HEK293 (cell line): ENCODE data around the gene DISC1.

Experiments used
- GFI1B ChIP-seq: fragments of 450-650 bp; formaldehyde crosslinking; IDR thresholded peaks from 2 replicates; pipeline ENCODE4 v1.5.1; 2016; ENCODE audit warnings: missing biosample characterization, missing genetic modification characterization
- GLIS2 ChIP-seq: fragments of 450-650 bp; formaldehyde crosslinking; IDR thresholded peaks from 2 replicates; pipeline ENCODE4 v1.5.1; 2016; ENCODE audit warnings: missing biosample characterization, missing genetic modification characterization
- OVOL3 ChIP-seq: fragments of 450-650 bp; formaldehyde crosslinking; IDR thresholded peaks from 2 replicates; pipeline ENCODE4 v1.5.1; 2016; ENCODE audit warnings: missing biosample characterization, missing genetic modification characterization
- TCF7L2 ChIP-seq: IDR thresholded peaks from 2 replicates; pipeline ENCODE4 v1.6.1; 2011; ENCODE audit warnings: low read depth, mild to moderate bottlenecking, inconsistent platforms, low read length, moderate library complexity, borderline replicate concordance
- WT1 ChIP-seq: fragments of 450-650 bp; formaldehyde crosslinking; IDR thresholded peaks from 2 replicates; pipeline ENCODE4 v1.5.1; 2016; ENCODE audit warnings: missing biosample characterization, missing genetic modification characterization
- ZBTB21 ChIP-seq: fragments of 450-650 bp; formaldehyde crosslinking; IDR thresholded peaks from 2 replicates; pipeline ENCODE4 v1.5.1; 2017; ENCODE audit warnings: missing biosample characterization, missing genetic modification characterization
- ZBTB48 ChIP-seq: fragments of 450-650 bp; formaldehyde crosslinking; IDR thresholded peaks from 2 replicates; pipeline ENCODE4 v1.5.1; 2016; ENCODE audit warnings: missing biosample characterization, missing genetic modification characterization
- ZEB2 ChIP-seq: fragments of 450-650 bp; formaldehyde crosslinking; IDR thresholded peaks from 2 replicates; pipeline ENCODE4 v1.5.1; 2016; ENCODE audit warnings: missing biosample characterization, missing genetic modification characterization
- ZIC2 ChIP-seq: fragments of 450-650 bp; formaldehyde crosslinking; IDR thresholded peaks from 2 replicates; pipeline ENCODE4 v1.5.1; 2016; ENCODE audit warnings: missing biosample characterization, missing genetic modification characterization
- ZNF132 ChIP-seq: fragments of 450-650 bp; formaldehyde crosslinking; IDR thresholded peaks from 2 replicates; pipeline ENCODE4 v1.5.1; 2017; ENCODE audit warnings: missing biosample characterization, missing genetic modification characterization, borderline replicate concordance
- ZNF140 ChIP-seq: fragments of 450-650 bp; formaldehyde crosslinking; IDR thresholded peaks from 2 replicates; pipeline ENCODE4 v1.5.1; 2016; ENCODE audit warnings: missing biosample characterization, missing genetic modification characterization
- ZNF169 ChIP-seq: fragments of 450-650 bp; formaldehyde crosslinking; IDR thresholded peaks from 2 replicates; pipeline ENCODE4 v1.5.1; 2016; ENCODE audit warnings: missing biosample characterization, missing genetic modification characterization
- ZNF2 ChIP-seq: fragments of 450-650 bp; formaldehyde crosslinking; IDR thresholded peaks from 2 replicates; pipeline ENCODE4 v1.5.1; 2016; ENCODE audit warnings: missing biosample characterization, missing genetic modification characterization
- ZNF202 ChIP-seq: fragments of 450-650 bp; formaldehyde crosslinking; IDR thresholded peaks from 2 replicates; pipeline ENCODE4 v1.5.1; 2016; ENCODE audit warnings: missing biosample characterization, missing genetic modification characterization, borderline replicate concordance
- ZNF214 ChIP-seq: fragments of 450-650 bp; formaldehyde crosslinking; IDR thresholded peaks from 2 replicates; pipeline ENCODE4 v1.5.1; 2017; ENCODE audit warnings: missing biosample characterization, mild to moderate bottlenecking, missing genetic modification characterization, borderline replicate concordance
- ZNF23 ChIP-seq: fragments of 450-650 bp; formaldehyde crosslinking; IDR thresholded peaks from 2 replicates; pipeline ENCODE4 v1.5.1; 2016; ENCODE audit warnings: missing biosample characterization, missing genetic modification characterization, borderline replicate concordance
- ZNF248 ChIP-seq: fragments of 450-650 bp; formaldehyde crosslinking; IDR thresholded peaks from 2 replicates; pipeline ENCODE4 v1.5.1; 2017; ENCODE audit warnings: missing biosample characterization, missing genetic modification characterization
- ZNF302 ChIP-seq: fragments of 450-650 bp; formaldehyde crosslinking; IDR thresholded peaks from 2 replicates; pipeline ENCODE4 v1.5.1; 2016; ENCODE audit warnings: missing biosample characterization, missing genetic modification characterization, low read depth
- ZNF341 ChIP-seq: fragments of 450-650 bp; formaldehyde crosslinking; IDR thresholded peaks from 2 replicates; pipeline ENCODE4; 2016; ENCODE audit warnings: low read depth, missing biosample characterization, missing genetic modification characterization
- ZNF404 ChIP-seq: fragments of 450-650 bp; formaldehyde crosslinking; IDR thresholded peaks from 2 replicates; pipeline ENCODE4 v1.5.1; 2017; ENCODE audit warnings: missing biosample characterization, missing genetic modification characterization
- ZNF501 ChIP-seq: fragments of 450-650 bp; formaldehyde crosslinking; IDR thresholded peaks from 2 replicates; pipeline ENCODE4 v1.5.1; 2016; ENCODE audit warnings: missing biosample characterization, missing genetic modification characterization
- ZNF514 ChIP-seq: fragments of 450-650 bp; formaldehyde crosslinking; IDR thresholded peaks from 2 replicates; pipeline ENCODE4 v1.5.1; 2016; ENCODE audit warnings: missing biosample characterization, missing genetic modification characterization
- ZNF521 ChIP-seq: fragments of 450-650 bp; formaldehyde crosslinking; IDR thresholded peaks from 2 replicates; pipeline ENCODE4 v1.5.1; 2017; ENCODE audit warnings: missing biosample characterization, mild to moderate bottlenecking, missing genetic modification characterization
- ZNF544 ChIP-seq: fragments of 450-650 bp; formaldehyde crosslinking; IDR thresholded peaks from 2 replicates; pipeline ENCODE4 v1.5.0; 2017; ENCODE audit warnings: missing biosample characterization, missing genetic modification characterization
- ZNF549 ChIP-seq: fragments of 450-650 bp; IDR thresholded peaks from 2 replicates; pipeline ENCODE4 v1.5.1; 2018; ENCODE audit warnings: missing biosample characterization, missing genetic modification characterization, mild to moderate bottlenecking, inconsistent platforms, moderate library complexity
- ZNF623 ChIP-seq: fragments of 450-650 bp; formaldehyde crosslinking; IDR thresholded peaks from 2 replicates; pipeline ENCODE4 v1.5.1; 2016; ENCODE audit warnings: missing biosample characterization, missing genetic modification characterization
- ZNF624 ChIP-seq: fragments of 450-650 bp; formaldehyde crosslinking; IDR thresholded peaks from 2 replicates; pipeline ENCODE4 v1.5.1; 2017; ENCODE audit warnings: missing biosample characterization, missing genetic modification characterization
- ZNF629 ChIP-seq: fragments of 450-650 bp; formaldehyde crosslinking; IDR thresholded peaks from 2 replicates; pipeline ENCODE4 v1.5.1; 2017; ENCODE audit warnings: missing biosample characterization, missing genetic modification characterization
- ZNF639 ChIP-seq: fragments of 450-650 bp; formaldehyde crosslinking; IDR thresholded peaks from 2 replicates; pipeline ENCODE4 v1.5.1; 2016; ENCODE audit warnings: missing biosample characterization, missing genetic modification characterization
- ZNF660 ChIP-seq: fragments of 450-650 bp; IDR thresholded peaks from 2 replicates; pipeline ENCODE4 v1.5.1; 2018; ENCODE audit warnings: missing biosample characterization, mild to moderate bottlenecking, missing genetic modification characterization
- ZNF830 ChIP-seq: fragments of 450-650 bp; IDR thresholded peaks from 2 replicates; pipeline ENCODE4 v1.5.0; 2018; ENCODE audit warnings: missing biosample characterization, missing genetic modification characterization, low read depth, mild to moderate bottlenecking, moderate library complexity
- TF ChIP-seq, protein P1 (sequence below): fragments of 450-650 bp; formaldehyde crosslinking; IDR thresholded peaks from 2 replicates; pipeline ENCODE4; 2016; ENCODE audit warnings: missing biosample characterization, missing genetic modification characterization
- TF ChIP-seq, protein P2 (sequence below): fragments of 450-650 bp; formaldehyde crosslinking; IDR thresholded peaks from 2 replicates; pipeline ENCODE4 v1.5.1; 2016; ENCODE audit warnings: missing biosample characterization, missing genetic modification characterization
- TF ChIP-seq, protein P3 (sequence below): fragments of 450-650 bp; formaldehyde crosslinking; IDR thresholded peaks from 2 replicates; pipeline ENCODE4 v1.5.1; 2016; ENCODE audit warnings: missing biosample characterization, missing genetic modification characterization
- TF ChIP-seq, protein P4 (sequence below): fragments of 450-650 bp; formaldehyde crosslinking; IDR thresholded peaks from 2 replicates; pipeline ENCODE4 v1.5.1; 2016; ENCODE audit warnings: missing biosample characterization, missing genetic modification characterization

The DISC1 gene

DNA sequence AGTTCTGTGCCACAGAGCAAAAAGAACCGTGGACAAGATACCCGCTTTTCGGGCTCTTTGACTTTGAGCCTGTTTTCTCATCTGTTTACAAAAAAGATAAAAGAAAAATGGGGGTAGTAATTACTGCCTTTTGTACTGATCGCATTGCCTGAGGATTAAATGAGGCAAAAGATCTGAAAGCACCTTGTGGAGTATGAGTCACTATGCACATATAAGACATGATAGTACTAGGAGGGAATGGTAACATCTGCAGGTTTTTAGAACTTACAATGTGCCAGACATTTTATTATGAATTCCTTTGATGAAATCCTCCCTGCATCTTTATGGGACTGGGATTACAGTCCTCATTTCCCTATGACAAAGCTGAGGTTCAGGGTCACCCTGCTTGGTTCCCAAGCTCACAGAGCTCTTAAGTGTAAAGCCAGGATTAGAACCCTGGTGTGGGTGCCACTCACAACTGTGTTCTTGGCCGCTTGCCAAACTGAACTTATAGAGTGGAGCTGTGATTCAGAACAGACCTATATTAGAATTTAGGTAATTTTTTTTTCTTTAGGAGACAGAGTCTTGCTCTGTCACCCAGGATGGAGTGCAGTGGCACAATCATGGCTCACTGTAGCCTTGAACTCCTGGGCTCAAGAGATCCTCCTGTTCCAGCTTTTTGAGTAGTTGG is 1.8 kb downstream of the DISC1 start (continued):
- TF ChIP-seq WT1 (tag by site-specific recombination): peak; percentile 63
- TF ChIP-seq, protein P1, sequence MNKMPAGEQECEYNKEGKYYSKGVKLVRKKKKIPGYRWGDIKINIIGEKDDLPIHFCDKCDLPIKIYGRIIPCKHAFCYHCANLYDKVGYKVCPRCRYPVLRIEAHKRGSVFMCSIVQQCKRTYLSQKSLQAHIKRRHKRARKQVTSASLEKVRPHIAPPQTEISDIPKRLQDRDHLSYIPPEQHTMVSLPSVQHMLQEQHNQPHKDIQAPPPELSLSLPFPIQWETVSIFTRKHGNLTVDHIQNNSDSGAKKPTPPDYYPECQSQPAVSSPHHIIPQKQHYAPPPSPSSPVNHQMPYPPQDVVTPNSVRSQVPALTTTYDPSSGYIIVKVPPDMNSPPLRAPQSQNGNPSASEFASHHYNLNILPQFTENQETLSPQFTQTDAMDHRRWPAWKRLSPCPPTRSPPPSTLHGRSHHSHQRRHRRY: no peak
- no peak for TF ChIP-seq ZNF169 (tag by site-specific recombination)
- no peak for TF ChIP-seq ZBTB21
- TF ChIP-seq GFI1B (tag by site-specific recombination): no peak
- TF ChIP-seq ZNF302 (tag by site-specific recombination): no peak
- TF ChIP-seq ZNF132 (tag by site-specific recombination): no peak; the same call in 1 of the 2 replicates
- no peak for TF ChIP-seq ZNF341 (tag by site-specific recombination)
- peak; percentile 51; the same call in 1 of the 2 replicates for TF ChIP-seq ZEB2 (tag by site-specific recombination)
- no peak for TF ChIP-seq OVOL3 (tag by site-specific recombination)
- TF ChIP-seq ZNF202 (tag by site-specific recombination): no peak
- no peak for TF ChIP-seq ZNF623 (tag by site-specific recombination)
- TF ChIP-seq ZNF660: peak; percentile 83; the same call in 1 of the 2 replicates
- no peak for TF ChIP-seq ZNF549
- no peak for TF ChIP-seq ZNF521 (tag by site-specific recombination)
- TF ChIP-seq TCF7L2: peak; percentile 62; the same call in 1 of the 2 replicates
- TF ChIP-seq ZNF248 (tag by site-specific recombination): no peak
- peak; percentile 67; the same call in 1 of the 2 replicates for TF ChIP-seq ZNF214
- TF ChIP-seq ZNF404: no peak
- no peak for TF ChIP-seq ZNF2 (tag by site-specific recombination)
- no peak for TF ChIP-seq ZNF514 (tag by site-specific recombination)
- peak; percentile 74 for TF ChIP-seq ZIC2 (tag by site-specific recombination)
- TF ChIP-seq ZNF140 (tag by site-specific recombination): no peak
- TF ChIP-seq, protein P2, sequence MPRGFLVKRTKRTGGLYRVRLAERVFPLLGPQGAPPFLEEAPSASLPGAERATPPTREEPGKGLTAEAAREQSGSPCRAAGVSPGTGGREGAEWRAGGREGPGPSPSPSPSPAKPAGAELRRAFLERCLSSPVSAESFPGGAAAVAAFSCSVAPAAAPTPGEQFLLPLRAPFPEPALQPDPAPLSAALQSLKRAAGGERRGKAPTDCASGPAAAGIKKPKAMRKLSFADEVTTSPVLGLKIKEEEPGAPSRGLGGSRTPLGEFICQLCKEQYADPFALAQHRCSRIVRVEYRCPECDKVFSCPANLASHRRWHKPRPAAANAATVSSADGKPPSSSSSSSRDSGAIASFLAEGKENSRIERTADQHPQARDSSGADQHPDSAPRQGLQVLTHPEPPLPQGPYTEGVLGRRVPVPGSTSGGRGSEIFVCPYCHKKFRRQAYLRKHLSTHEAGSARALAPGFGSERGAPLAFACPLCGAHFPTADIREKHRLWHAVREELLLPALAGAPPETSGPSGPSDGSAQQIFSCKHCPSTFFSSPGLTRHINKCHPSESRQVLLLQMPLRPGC (tag by site-specific recombination): no peak
- TF ChIP-seq, protein P3, sequence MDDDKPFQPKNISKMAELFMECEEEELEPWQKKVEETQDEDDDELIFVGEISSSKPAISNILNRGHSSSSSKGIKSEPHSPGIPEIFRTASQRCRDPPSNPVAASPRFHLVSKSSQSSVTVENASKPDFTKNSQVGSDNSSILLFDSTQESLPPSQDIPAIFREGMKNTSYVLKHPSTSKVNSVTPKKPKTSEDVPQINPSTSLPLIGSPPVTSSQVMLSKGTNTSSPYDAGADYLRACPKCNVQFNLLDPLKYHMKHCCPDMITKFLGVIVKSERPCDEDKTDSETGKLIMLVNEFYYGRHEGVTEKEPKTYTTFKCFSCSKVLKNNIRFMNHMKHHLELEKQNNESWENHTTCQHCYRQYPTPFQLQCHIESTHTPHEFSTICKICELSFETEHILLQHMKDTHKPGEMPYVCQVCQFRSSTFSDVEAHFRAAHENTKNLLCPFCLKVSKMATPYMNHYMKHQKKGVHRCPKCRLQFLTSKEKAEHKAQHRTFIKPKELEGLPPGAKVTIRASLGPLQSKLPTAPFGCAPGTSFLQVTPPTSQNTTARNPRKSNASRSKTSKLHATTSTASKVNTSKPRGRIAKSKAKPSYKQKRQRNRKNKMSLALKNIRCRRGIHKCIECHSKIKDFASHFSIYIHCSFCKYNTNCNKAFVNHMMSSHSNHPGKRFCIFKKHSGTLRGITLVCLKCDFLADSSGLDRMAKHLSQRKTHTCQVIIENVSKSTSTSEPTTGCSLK (tag by site-specific recombination): no peak
- no peak for TF ChIP-seq ZNF501 (tag by site-specific recombination)
- no peak for TF ChIP-seq ZBTB48
- no peak; the same call in 1 of the 2 replicates for TF ChIP-seq ZNF830 (tag by site-specific recombination)
- no peak; the same call in 1 of the 2 replicates for TF ChIP-seq ZNF544
- TF ChIP-seq GLIS2: no peak
- 0 out of 2 replicates have a peak, but pooled peaks have one; percentile 33 for TF ChIP-seq ZNF639 (tag by site-specific recombination)
- no peak for TF ChIP-seq ZNF23 (tag by site-specific recombination)
- TF ChIP-seq, protein P4, sequence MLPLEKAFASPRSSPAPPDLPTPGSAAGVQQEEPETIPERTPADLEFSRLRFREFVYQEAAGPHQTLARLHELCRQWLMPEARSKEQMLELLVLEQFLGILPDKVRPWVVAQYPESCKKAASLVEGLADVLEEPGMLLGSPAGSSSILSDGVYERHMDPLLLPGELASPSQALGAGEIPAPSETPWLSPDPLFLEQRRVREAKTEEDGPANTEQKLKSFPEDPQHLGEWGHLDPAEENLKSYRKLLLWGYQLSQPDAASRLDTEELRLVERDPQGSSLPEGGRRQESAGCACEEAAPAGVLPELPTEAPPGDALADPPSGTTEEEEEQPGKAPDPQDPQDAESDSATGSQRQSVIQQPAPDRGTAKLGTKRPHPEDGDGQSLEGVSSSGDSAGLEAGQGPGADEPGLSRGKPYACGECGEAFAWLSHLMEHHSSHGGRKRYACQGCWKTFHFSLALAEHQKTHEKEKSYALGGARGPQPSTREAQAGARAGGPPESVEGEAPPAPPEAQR (tag by site-specific recombination): no peak
- no peak for TF ChIP-seq ZNF624 (tag by site-specific recombination)
- TF ChIP-seq ZNF629 (tag by site-specific recombination): peak; percentile 26; the same call in 1 of the 2 replicates
